Left lobe of liver (tissue), 2 donors: ENCODE results near the gene DGLUCY. TPM values are rescaled to one million over a fixed set of nuclear protein-coding genes. Genes with fewer than 3 reads are reported as not detected.

ENCODE experiments used
- ATAC-seq: fragments of 200-7000 bp; cut with Tn5 transposase; one replicate; pipeline ENCODE4 v1.9.1; 2020; ENCODE audit warnings: mild to moderate bottlenecking, moderate library complexity
- DNase-seq: peaks from one replicate; pipeline ENCODE4 v3.0.0-alpha.2; 2020; ENCODE audit warnings: low spot score
- total RNA-seq: library from RNA; stranded (reverse); gene quantifications from one replicate; pipeline ENCODE4 v1.2.1, GENCODE V29; 2021
- donor health status: DM: no; HTN: no; CAD: no; lungs with moderate emphysema.
- donor health status: DM: no; HTN: yes; CAD: no.

The DGLUCY gene
- total RNA-seq, 1 donor from 2014 or later: 53.1 TPM

GRCh38 chr14:91272341-91273272 is 158.7 kb downstream of the DGLUCY start:
- no peak for ATAC-seq

GRCh38 chr14:91273273-91273884 is 159.5 kb downstream of the DGLUCY start:
- ATAC-seq: no peak
- no peak for DNase-seq

More at GRCh38 chr14:91272341-91273272, 158.7 kb downstream of the DGLUCY start:
- no peak for DNase-seq

- DNase-seq (no peak), ATAC-seq (no peak)
Measured at GRCh38 chr14:91273885-91274273, 160.0 kb downstream of the DGLUCY start.

- no peak for DNase-seq
Measured at GRCh38 chr14:91274796-91275195, 160.9 kb downstream of the DGLUCY start.

More at GRCh38 chr14:91274796-91275195, 160.9 kb downstream of the DGLUCY start:
- no peak for ATAC-seq

Other genes starting within 250 kb of the DGLUCY start
- 1.4 TPM for gene RPS6KA5, start 53.4 kb upstream of the DGLUCY start, total RNA-seq
- gene GPR68, start 130.6 kb downstream of the DGLUCY start, total RNA-seq: 0.10 TPM